Measurements from ENCODE around the gene SKOR2. TPM values are rescaled to one million over a fixed set of nuclear protein-coding genes. Genes with fewer than 3 reads are reported as not detected.

Gene SKOR2
- total RNA-seq, 1 donor from 2014 or later = not detected

GRCh38 chr18:47288741-47289140 lies 37.3 kb upstream of the SKOR2 start:
- H3K36me3 Mint-ChIP-seq = no peaks in the 10 kb centered on the region
- no peaks in the 10 kb centered on the region for H4K20me1 ChIP-seq (ENCODE audit: low read depth)
- H3K4me3 Mint-ChIP-seq = no peak overlapping the region
- no peak overlapping the region for H3K9ac ChIP-seq
- no peak overlapping the region for H3K27ac ChIP-seq
- no peaks in the 10 kb centered on the region for H3K27me3 ChIP-seq
- no peaks in the 10 kb centered on the region for H3F3A ChIP-seq (ENCODE audit: low read depth)
- H3K4me1 ChIP-seq = no peaks in the 10 kb centered on the region
- DNase-seq (ENCODE audit: low spot score) = no peak
- H3K4me2 ChIP-seq = no peak overlapping the region
- H3K27me3 Mint-ChIP-seq (ENCODE audit: insufficient read depth, low read depth) = peaks cover 3% of the 10 kb centered on the region
- no peaks in the 10 kb centered on the region for H3K9me3 ChIP-seq (ENCODE audit: low read depth)
- H3K4me1 Mint-ChIP-seq = no peaks in the 10 kb centered on the region
- no peaks in the 10 kb centered on the region for H3K9me3 Mint-ChIP-seq
- no peak overlapping the region for H3K27ac Mint-ChIP-seq
- no peak overlapping the region for H2AFZ ChIP-seq (replicated peaks)
- H3K36me3 ChIP-seq = no peaks in the 10 kb centered on the region
- TF ChIP-seq EZH2phosphoT487 (IDR thresholded peaks at IDR 0.05) (no peak), CTCF (IDR thresholded peaks at IDR 0.05) (no peak), EZH2 (IDR thresholded peaks at IDR 0.05) (no peak)
- no peak overlapping the region for H3K4me3 ChIP-seq
- no peaks in the 10 kb centered on the region for H3K79me2 ChIP-seq (ENCODE audit: low read depth)

- TF ChIP-seq EZH2 (IDR thresholded peaks at IDR 0.05) (no peak), CTCF (IDR thresholded peaks at IDR 0.05) (no peak), EZH2phosphoT487 (IDR thresholded peaks at IDR 0.05) (no peak)
- no peak overlapping the region for H3K4me3 ChIP-seq
- no peaks in the 10 kb centered on the region for H3K9me3 ChIP-seq (ENCODE audit: low read depth)
- H3K79me2 ChIP-seq (ENCODE audit: low read depth) = no peaks in the 10 kb centered on the region
- no peak overlapping the region for H3K27ac ChIP-seq
- H3K4me2 ChIP-seq = no peak overlapping the region
- H3K4me1 ChIP-seq = no peaks in the 10 kb centered on the region
- DNase-seq (ENCODE audit: low spot score) = no peak
- no peaks in the 10 kb centered on the region for H4K20me1 ChIP-seq (ENCODE audit: low read depth)
- Mint-ChIP-seq H3K36me3 (no peaks in the 10 kb centered on the region), H3K27me3 (ENCODE audit: insufficient read depth, low read depth) (peaks cover 3% of the 10 kb centered on the region), H3K27ac (no peak overlapping the region), H3K4me1 (no peaks in the 10 kb centered on the region), H3K9me3 (no peaks in the 10 kb centered on the region), H3K4me3 (no peak overlapping the region)
- no peaks in the 10 kb centered on the region for H3K36me3 ChIP-seq
- H2AFZ ChIP-seq (replicated peaks) = no peak overlapping the region
- H3F3A ChIP-seq (ENCODE audit: low read depth) = no peaks in the 10 kb centered on the region
- H3K27me3 ChIP-seq = no peaks in the 10 kb centered on the region
- no peak overlapping the region for H3K9ac ChIP-seq
Measured at GRCh38 chr18:47287911-47288585, 36.6 kb upstream of the SKOR2 start.

GRCh38 chr18:47286776-47287410 lies 35.4 kb upstream of the SKOR2 start:
- Histone ChIP-seq H3K4me2 (no peak overlapping the region), H3K79me2 (ENCODE audit: low read depth) (no peaks in the 10 kb centered on the region), H3F3A (ENCODE audit: low read depth) (no peaks in the 10 kb centered on the region), H4K20me1 (ENCODE audit: low read depth) (no peaks in the 10 kb centered on the region), H3K27me3 (no peaks in the 10 kb centered on the region), H3K4me3 (no peak overlapping the region), H2AFZ (replicated peaks) (no peak overlapping the region), H3K9me3 (ENCODE audit: low read depth) (no peaks in the 10 kb centered on the region), H3K4me1 (no peaks in the 10 kb centered on the region), H3K27ac (no peak overlapping the region), H3K9ac (no peak overlapping the region), H3K36me3 (no peaks in the 10 kb centered on the region)
- DNase-seq (ENCODE audit: low spot score) = no peak
- H3K4me3 Mint-ChIP-seq = no peak overlapping the region
- H3K9me3 Mint-ChIP-seq = no peaks in the 10 kb centered on the region
- TF ChIP-seq EZH2phosphoT487 (IDR thresholded peaks at IDR 0.05) = no peak
- TF ChIP-seq EZH2 (IDR thresholded peaks at IDR 0.05) = no peak
- no peak for TF ChIP-seq CTCF (IDR thresholded peaks at IDR 0.05)
- H3K27ac Mint-ChIP-seq = no peak overlapping the region
- no peaks in the 10 kb centered on the region for H3K36me3 Mint-ChIP-seq
- no peaks in the 10 kb centered on the region for H3K4me1 Mint-ChIP-seq
- peaks cover 3% of the 10 kb centered on the region for H3K27me3 Mint-ChIP-seq (ENCODE audit: insufficient read depth, low read depth)
